Tibial nerve (tissue), 4 donors: ENCODE measurements around the gene MAGI1. TPM values are rescaled to one million over a fixed set of nuclear protein-coding genes. Genes with fewer than 3 reads are reported as not detected.

Source experiments
- DNase-seq, 2 donors: peaks; one replicate each; pipeline ENCODE4 v3.0.0-alpha.2; 2019; ENCODE audit warnings: low spot score in 2 of 2
- H3K27ac ChIP-seq, 4 donors: fragments of 200-600 bp; sonication (generic) in 3 of 4; one replicate each; pipeline ENCODE4 v1.5.1; 2017 to 2019; ENCODE audit warnings: mild to moderate bottlenecking in 1 of 4
- H3K27me3 ChIP-seq, 2 donors: fragments of 200-600 bp; sonication (generic) in 1 of 2; one replicate each; pipeline versions ENCODE4 v1.5.1 to v1.6.0; 2017 to 2019
- H3K36me3 ChIP-seq, 3 donors: fragments of 200-600 bp; sonication (generic); one replicate each; pipeline ENCODE4 v1.5.1; 2018 to 2019
- H3K4me1 ChIP-seq, 4 donors: fragments of 200-600 bp; sonication (generic) in 3 of 4; one replicate each; pipeline ENCODE4 v1.5.1; 2017 to 2019
- H3K4me3 ChIP-seq, 4 donors: fragments of 200-600 bp; sonication (generic) in 3 of 4; one replicate each; pipeline ENCODE4 v1.5.1; 2017 to 2019; ENCODE audit warnings: mild to moderate bottlenecking in 1 of 4, moderate library complexity in 1 of 4
- H3K9me3 ChIP-seq, 4 donors: fragments of 200-600 bp; sonication (generic) in 3 of 4; one replicate each; pipeline ENCODE4 v1.5.1; 2017 to 2019
- EP300 ChIP-seq, 2 donors: sonication (generic); formaldehyde crosslinking; IDR thresholded peaks; one replicate each; pipeline ENCODE4 v1.6.1; 2017; ENCODE audit warnings: antibody characterized with exemption in 2 of 2, mild to moderate bottlenecking in 1 of 2
- POLR2A ChIP-seq, 2 donors: fragments of 450-650 bp; IDR thresholded peaks; one replicate each; pipeline ENCODE4 v1.6.1; 2017; ENCODE audit warnings: antibody characterized with exemption in 2 of 2, mild to moderate bottlenecking in 2 of 2, moderate library complexity in 2 of 2
- WGBS, 2 donors: methylation state at CpG; one replicate each; pipeline ENCODE4 v1.1.5; 2018; 5-methylcytosine and 5-hydroxymethylcytosine counted together
- total RNA-seq, 4 donors: library from RNA; depleted of rRNA; stranded (reverse); fragments of >200 nt; gene quantifications; one replicate each; pipeline ENCODE4 v1.1.0, GENCODE V29; 2016
- TF ChIP-seq, protein P1 (sequence below), 5 experiments: fragments of 200-600 bp in 3 of 5; fragments of 450-650 bp in 2 of 5; sonication (generic) in 3 of 5; IDR thresholded peaks; one replicate each; pipeline ENCODE4 v1.5.1; 2016 to 2019; ENCODE audit warnings: antibody characterized with exemption in 5 of 5, mild to moderate bottlenecking in 3 of 5, moderate library complexity in 2 of 5

The MAGI1 gene
- total RNA-seq, 4 donors from 2014 or later, result 30.6 to 52.8 (median 36.1) TPM

DNA sequence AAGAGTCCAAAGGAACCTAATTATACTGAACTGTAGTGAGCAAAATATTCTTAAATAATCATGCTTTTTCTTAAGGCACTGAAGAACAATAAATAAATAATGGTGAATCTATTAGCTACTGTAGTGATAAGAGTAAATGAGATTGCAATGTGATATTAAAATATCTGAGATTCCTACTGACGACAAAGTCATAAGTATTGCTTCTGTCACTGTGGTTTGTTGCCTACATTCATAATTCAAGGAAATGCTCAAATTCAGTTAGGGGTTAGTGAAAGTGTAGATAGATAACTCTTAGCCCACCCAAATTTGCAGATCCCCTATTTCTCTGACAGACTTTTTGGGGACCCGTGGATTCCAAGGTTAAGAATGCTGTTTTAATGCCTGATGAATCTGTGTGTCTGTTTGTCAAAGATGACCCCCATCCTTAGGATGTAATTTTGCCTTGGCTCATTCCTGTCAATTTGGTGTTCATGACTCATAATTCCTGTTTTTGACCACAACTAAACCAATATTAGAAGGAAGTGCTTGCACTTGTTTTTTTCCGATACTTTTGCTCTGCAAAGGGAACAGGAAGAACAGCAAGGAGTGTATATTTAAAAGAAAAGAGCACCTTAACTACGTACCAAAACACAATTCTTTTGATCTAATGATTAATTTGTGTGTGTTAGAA is 86.7 kb downstream of the MAGI1 start:
- 81 to 83% methylated on average over 4 of the region's 4 CpGs for WGBS, 2 donors
- Histone ChIP-seq H3K27me3 (no peaks in the 10 kb centered on the region), H3K36me3 (no peaks in the 10 kb centered on the region), H3K27ac (peak overlapping the region in 1 of 4 donors; percentile 71), H3K9me3 (no peaks in the 10 kb centered on the region), H3K4me3 (no peak overlapping the region), H3K4me1 (peaks cover 0 to 20% (median 3%) of the 10 kb centered on the region in 4 donors)
- TF ChIP-seq EP300 (IDR thresholded peaks at IDR 0.05) (no peak), POLR2A (IDR thresholded peaks at IDR 0.05) (no peak)
- TF ChIP-seq, protein P1, sequence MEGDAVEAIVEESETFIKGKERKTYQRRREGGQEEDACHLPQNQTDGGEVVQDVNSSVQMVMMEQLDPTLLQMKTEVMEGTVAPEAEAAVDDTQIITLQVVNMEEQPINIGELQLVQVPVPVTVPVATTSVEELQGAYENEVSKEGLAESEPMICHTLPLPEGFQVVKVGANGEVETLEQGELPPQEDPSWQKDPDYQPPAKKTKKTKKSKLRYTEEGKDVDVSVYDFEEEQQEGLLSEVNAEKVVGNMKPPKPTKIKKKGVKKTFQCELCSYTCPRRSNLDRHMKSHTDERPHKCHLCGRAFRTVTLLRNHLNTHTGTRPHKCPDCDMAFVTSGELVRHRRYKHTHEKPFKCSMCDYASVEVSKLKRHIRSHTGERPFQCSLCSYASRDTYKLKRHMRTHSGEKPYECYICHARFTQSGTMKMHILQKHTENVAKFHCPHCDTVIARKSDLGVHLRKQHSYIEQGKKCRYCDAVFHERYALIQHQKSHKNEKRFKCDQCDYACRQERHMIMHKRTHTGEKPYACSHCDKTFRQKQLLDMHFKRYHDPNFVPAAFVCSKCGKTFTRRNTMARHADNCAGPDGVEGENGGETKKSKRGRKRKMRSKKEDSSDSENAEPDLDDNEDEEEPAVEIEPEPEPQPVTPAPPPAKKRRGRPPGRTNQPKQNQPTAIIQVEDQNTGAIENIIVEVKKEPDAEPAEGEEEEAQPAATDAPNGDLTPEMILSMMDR (IDR thresholded peaks at IDR 0.05), result no peak
- no peak for DNase-seq

DNA sequence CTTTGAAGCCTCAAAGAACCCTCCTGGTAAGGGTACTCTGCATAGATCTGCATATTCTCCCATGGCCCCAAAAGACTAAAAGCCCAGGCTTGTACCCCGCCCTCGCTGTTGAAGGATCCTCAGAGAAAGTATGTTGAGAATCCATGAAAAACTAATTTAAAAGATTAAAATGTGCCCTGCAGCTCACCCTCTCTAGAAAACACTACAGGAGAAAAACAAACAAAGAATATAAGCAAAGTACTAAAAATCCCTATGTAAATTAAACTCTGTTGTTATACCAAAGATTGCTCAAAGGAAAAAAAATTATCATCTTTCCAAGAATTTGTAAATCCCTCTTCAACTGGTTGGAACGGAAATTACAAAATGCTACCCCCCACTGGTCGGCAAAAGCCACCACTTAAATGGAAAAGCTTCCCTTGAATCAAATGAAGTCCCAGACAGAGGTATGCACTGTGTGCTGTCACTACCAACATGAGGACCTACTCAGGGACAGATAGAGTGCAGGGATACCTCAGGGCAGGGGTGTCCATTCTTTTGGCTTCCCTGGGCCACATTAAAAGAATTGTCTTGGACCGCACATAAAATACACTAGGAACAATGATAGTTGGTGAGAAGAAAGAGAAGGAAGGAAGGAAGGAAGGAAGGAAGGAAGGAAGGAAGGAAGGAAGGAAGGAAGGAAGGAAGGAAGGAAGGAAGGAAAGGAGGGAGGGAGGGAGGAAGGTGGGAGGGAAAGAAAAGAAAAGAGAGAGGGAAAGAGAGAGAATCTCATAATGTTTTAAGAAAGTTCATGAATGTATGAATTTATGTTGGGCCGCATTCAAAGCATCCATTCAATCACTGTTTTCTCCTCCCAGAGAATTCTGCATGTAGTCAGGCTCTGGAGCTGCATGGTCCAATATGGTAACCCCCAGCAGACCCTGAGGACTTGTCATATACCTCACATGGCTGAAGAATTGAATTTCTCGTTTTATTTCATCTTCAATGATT is 88.1 kb downstream of the MAGI1 start:
- Histone ChIP-seq H3K27ac (no peak overlapping the region), H3K4me1 (peaks cover 0 to 20% (median 4%) of the 10 kb centered on the region in 4 donors)

DNA sequence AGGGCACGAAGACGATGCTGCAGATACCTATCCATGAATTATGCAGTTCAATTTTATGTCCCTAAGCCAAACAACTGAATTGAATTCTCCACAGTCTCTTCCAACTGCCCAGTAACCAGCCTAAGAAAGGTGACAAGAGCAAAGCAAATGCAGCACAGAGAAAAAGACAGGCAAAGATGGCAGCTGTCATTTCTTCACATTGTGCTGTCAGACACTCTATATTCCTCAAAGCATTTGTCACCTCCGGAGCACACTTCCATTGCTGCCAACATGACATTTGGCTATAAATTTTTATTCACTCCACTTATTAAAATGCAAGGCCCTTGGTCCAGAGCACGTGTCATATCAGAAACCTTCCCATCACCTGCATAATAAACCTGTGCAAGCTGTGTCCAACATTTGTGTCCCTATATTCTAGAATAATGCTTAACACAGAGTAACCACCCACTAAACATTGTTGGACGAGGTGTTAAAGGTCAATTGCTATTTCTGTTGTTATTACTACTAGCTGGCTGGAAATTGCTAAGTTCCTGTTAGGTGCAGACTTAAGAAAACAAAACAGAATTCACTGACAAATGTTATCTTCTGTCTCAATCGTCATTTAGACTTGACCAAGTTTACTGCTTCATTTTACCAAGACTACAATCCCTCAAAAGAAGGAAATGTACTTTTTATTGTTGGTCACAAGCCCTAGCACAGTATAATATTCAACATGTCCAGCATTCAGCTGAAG is 89.7 kb downstream of the MAGI1 start:
- Histone ChIP-seq H3K27ac (peak overlapping the region in 1 of 4 donors; percentile 4), H3K27me3 (no peaks in the 10 kb centered on the region), H3K9me3 (no peaks in the 10 kb centered on the region), H3K4me3 (no peak overlapping the region), H3K4me1 (peaks cover 0 to 13% (median 3%) of the 10 kb centered on the region in 4 donors), H3K36me3 (no peaks in the 10 kb centered on the region)
- TF ChIP-seq POLR2A (IDR thresholded peaks at IDR 0.05), result no peak
- TF ChIP-seq, protein P1 (IDR thresholded peaks at IDR 0.05), result no peak
- 63 to 72% methylated on average over 6 of the region's 6 CpGs for WGBS, 2 donors
- no peak for DNase-seq

More for the DNA sequence above, 88.1 kb downstream of the MAGI1 start:
- DNase-seq, result no peak
- H3K36me3 ChIP-seq, result no peaks in the 10 kb centered on the region
- no peak overlapping the region for H3K4me3 ChIP-seq
- TF ChIP-seq EP300 (IDR thresholded peaks at IDR 0.05) (no peak), POLR2A (IDR thresholded peaks at IDR 0.05) (no peak)
- TF ChIP-seq, protein P1 (IDR thresholded peaks at IDR 0.05), result no peak
- no peaks in the 10 kb centered on the region for H3K27me3 ChIP-seq
- H3K9me3 ChIP-seq, result no peaks in the 10 kb centered on the region
- WGBS, 2 donors, result 74 to 84% methylated on average over 7 of the region's 7 CpGs

DNA sequence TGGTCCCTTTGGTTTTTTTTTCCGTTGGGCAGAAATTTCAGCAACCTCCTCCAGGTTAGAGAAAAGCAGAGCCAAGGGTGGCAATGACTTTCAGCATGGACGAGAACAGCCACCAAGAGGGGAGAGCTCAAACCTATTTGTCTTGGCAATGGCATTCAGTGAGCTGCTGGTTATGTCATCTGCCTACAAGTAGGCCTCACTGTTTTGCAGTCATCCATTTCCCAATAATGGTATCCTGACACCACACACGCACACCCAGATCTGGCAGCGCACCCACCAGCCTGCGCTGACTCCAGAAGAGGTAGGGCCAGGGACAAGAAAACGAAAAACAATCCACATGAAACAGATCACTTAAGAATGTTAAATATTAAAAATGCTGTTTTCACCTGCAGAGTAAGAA is 92.3 kb downstream of the MAGI1 start:
- no peak for DNase-seq
- WGBS, 2 donors, result 67 to 80% methylated on average over 6 of the region's 6 CpGs
- Histone ChIP-seq H3K27ac (no peak overlapping the region), H3K27me3 (no peaks in the 10 kb centered on the region), H3K4me1 (peaks cover 0 to 3% (median 0%) of the 10 kb centered on the region in 4 donors), H3K9me3 (no peaks in the 10 kb centered on the region), H3K36me3 (no peaks in the 10 kb centered on the region), H3K4me3 (no peak overlapping the region)
- TF ChIP-seq, protein P1 (IDR thresholded peaks at IDR 0.05), result no peak
- peak in 1 of 2 donors; percentile 27 for TF ChIP-seq EP300 (IDR thresholded peaks at IDR 0.05)
